Renal cortex interstitium (tissue), 11 donors: ENCODE measurements around the gene FLNC. TPM values are rescaled to one million over a fixed set of nuclear protein-coding genes. Genes with fewer than 3 reads are reported as not detected.

Source experiments
- DNase-seq, 11 donors: peaks; one replicate each; pipeline ENCODE4 v3.0.0-alpha.2; 2013; ENCODE audit warnings: low read depth in 9 of 11, low spot score in 4 of 11; ENCODE audit errors: extremely low read depth in 1 of 11
- polyA plus RNA-seq, 3 donors: library from polyadenylated mRNA; unstranded; fragments of 120-200 nt; gene quantifications; one replicate each; pipeline ENCODE4 v1.2.1, GENCODE V29; 2013; ENCODE audit not compliant: insufficient read length in 3 of 3

The FLNC gene
- polyA plus RNA-seq, 3 donors: 11.2 to 23.6 (median 17.8) TPM

- DNase-seq: no peak
Observed at GRCh38 chr7:128795129-128795528, 35.1 kb upstream of the FLNC start.

GRCh38 chr7:128796327-128796726 lies 33.9 kb upstream of the FLNC start:
- no peak for DNase-seq

- no peak for DNase-seq
Observed at GRCh38 chr7:128799451-128799850, 30.8 kb upstream of the FLNC start.

- DNase-seq: no peak
Observed at GRCh38 chr7:128800567-128800966, 29.6 kb upstream of the FLNC start.

GRCh38 chr7:128801003-128801402 lies 29.2 kb upstream of the FLNC start:
- no peak for DNase-seq

GRCh38 chr7:128801667-128802418 lies 28.4 kb upstream of the FLNC start:
- DNase-seq: no peak

- DNase-seq: no peak
Observed at GRCh38 chr7:128804484-128804883, 25.7 kb upstream of the FLNC start.

GRCh38 chr7:128805225-128805624 lies 25.0 kb upstream of the FLNC start:
- no peak for DNase-seq

- no peak for DNase-seq
Observed at GRCh38 chr7:128807191-128807590, 23.0 kb upstream of the FLNC start.

GRCh38 chr7:128809363-128809762 lies 20.8 kb upstream of the FLNC start:
- no peak for DNase-seq

GRCh38 chr7:128810473-128810872 lies 19.7 kb upstream of the FLNC start:
- DNase-seq: no peak

GRCh38 chr7:128810997-128811396 lies 19.2 kb upstream of the FLNC start:
- no peak for DNase-seq

- no peak for DNase-seq
Observed at GRCh38 chr7:128811631-128812430, 18.4 kb upstream of the FLNC start.

GRCh38 chr7:128812514-128813168 lies 17.6 kb upstream of the FLNC start:
- DNase-seq: no peak

GRCh38 chr7:128814499-128814898 lies 15.7 kb upstream of the FLNC start:
- DNase-seq: no peak

- DNase-seq: no peak
Observed at GRCh38 chr7:128815289-128815942, 14.8 kb upstream of the FLNC start.

- no peak for DNase-seq
Observed at GRCh38 chr7:128818694-128819093, 11.5 kb upstream of the FLNC start.

GRCh38 chr7:128821724-128822123 lies 8.5 kb upstream of the FLNC start:
- no peak for DNase-seq

GRCh38 chr7:128826512-128826911 lies 3.7 kb upstream of the FLNC start:
- no peak for DNase-seq

- DNase-seq: no peak
Observed at GRCh38 chr7:128826916-128827247, 3.3 kb upstream of the FLNC start.
